ENCODE measurements around the gene BICD2. TPM values are rescaled to one million over a fixed set of nuclear protein-coding genes. Genes with fewer than 3 reads are reported as not detected.

The BICD2 gene
- total and polyA plus RNA-seq, 7 donors, result 21.6 to 44.4 (median 28.7) TPM

GRCh38 chr9:92752812-92753404 is 11.7 kb downstream of the BICD2 start:
- Histone ChIP-seq H3K36me3 (ENCODE audit: insufficient read depth in 1 of 2, low read depth in 1 of 2) (no peaks in the 10 kb centered on the region), H3K27ac (no peak overlapping the region), H3K27me3 (ENCODE audit: insufficient read depth in 3 of 3, low read length in 2 of 3) (no peaks in the 10 kb centered on the region), H3K4me1 (peaks cover 42% of the 10 kb centered on the region), H3K4me3 (no peak overlapping the region), H3K9me3 (no peaks in the 10 kb centered on the region)
- intact Hi-C loops (cut with DNase I), result no loop called here
- TF ChIP-seq, protein P1, sequence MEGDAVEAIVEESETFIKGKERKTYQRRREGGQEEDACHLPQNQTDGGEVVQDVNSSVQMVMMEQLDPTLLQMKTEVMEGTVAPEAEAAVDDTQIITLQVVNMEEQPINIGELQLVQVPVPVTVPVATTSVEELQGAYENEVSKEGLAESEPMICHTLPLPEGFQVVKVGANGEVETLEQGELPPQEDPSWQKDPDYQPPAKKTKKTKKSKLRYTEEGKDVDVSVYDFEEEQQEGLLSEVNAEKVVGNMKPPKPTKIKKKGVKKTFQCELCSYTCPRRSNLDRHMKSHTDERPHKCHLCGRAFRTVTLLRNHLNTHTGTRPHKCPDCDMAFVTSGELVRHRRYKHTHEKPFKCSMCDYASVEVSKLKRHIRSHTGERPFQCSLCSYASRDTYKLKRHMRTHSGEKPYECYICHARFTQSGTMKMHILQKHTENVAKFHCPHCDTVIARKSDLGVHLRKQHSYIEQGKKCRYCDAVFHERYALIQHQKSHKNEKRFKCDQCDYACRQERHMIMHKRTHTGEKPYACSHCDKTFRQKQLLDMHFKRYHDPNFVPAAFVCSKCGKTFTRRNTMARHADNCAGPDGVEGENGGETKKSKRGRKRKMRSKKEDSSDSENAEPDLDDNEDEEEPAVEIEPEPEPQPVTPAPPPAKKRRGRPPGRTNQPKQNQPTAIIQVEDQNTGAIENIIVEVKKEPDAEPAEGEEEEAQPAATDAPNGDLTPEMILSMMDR (IDR thresholded peaks at IDR 0.05), result no peak
- no peak for DNase-seq
- WGBS, 3 donors, result 67 to 71% (median 69%) methylated on average over 4 of the region's 4 CpGs
- no peak for ATAC-seq

DNA sequence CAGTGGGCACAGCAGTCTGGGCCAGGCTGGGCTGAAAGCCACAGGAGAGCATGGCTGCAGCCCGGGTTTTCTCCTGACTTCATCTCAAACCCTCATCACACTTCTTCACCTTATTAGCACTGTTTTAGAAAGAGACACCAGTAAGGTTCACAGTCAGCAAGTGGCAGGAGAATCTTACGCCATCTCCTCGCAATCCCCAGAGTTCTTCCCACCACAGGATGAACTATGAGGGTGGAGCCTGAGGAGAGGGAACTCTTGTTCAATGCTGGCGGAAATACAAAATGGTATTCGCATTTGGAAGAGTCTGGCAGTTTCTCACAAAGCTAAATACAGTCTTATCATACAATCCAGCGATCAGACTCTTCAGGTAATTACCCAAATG is 14.7 kb downstream of the BICD2 start:
- H3K27me3 ChIP-seq (ENCODE audit: insufficient read depth in 3 of 3, low read length in 2 of 3), result no peaks in the 10 kb centered on the region
- no peaks in the 10 kb centered on the region for H3K36me3 ChIP-seq (ENCODE audit: insufficient read depth in 1 of 2, low read depth in 1 of 2)
- WGBS, 3 donors, result 30 to 43% (median 30%) methylated on average over 6 of the region's 6 CpGs
- peak in 2 of 4 donors; percentile 34 for ATAC-seq
- no peak for DNase-seq
- intact Hi-C loops (cut with DNase I), result no loop called here
- TF ChIP-seq, protein P1 (IDR thresholded peaks at IDR 0.05), result no peak
- H3K4me1 ChIP-seq, result peaks cover 60% of the 10 kb centered on the region
- no peaks in the 10 kb centered on the region for H3K9me3 ChIP-seq
- H3K27ac ChIP-seq, result peak overlapping the region; percentile 34
- no peak overlapping the region for H3K4me3 ChIP-seq

- intact Hi-C loops (cut with DNase I), result no loop called here
- TF ChIP-seq, protein P1 (IDR thresholded peaks at IDR 0.05), result no peak
- peak overlapping the region; percentile 34 for H3K27ac ChIP-seq
These were observed 15.3 kb downstream of the BICD2 start for GRCh38 chr9:92749071-92749933.

DNA sequence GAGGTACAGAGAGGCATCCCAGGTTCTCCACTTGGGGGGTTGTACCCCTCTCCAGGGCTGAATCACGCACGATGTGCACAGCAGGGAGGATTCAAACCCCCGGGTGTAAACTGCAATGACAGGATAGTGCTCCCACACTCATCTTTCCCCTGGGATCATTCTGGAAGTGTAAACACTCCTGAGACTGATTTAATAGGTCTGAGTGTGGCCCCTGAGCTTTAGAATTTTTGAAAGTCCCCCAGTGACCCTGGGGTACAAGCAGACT is 16.5 kb downstream of the BICD2 start:
- TF ChIP-seq, protein P1 (IDR thresholded peaks at IDR 0.05), result no peak
- no peaks in the 10 kb centered on the region for H3K36me3 ChIP-seq (ENCODE audit: insufficient read depth in 1 of 2, low read depth in 1 of 2)
- H3K4me3 ChIP-seq, result no peak overlapping the region
- DNase-seq (no peak), ATAC-seq (no peak)
- no peak overlapping the region for H3K27ac ChIP-seq
- H3K9me3 ChIP-seq, result no peaks in the 10 kb centered on the region
- no peaks in the 10 kb centered on the region for H3K27me3 ChIP-seq (ENCODE audit: insufficient read depth in 3 of 3, low read length in 2 of 3)
- peaks cover 61% of the 10 kb centered on the region for H3K4me1 ChIP-seq
- WGBS, 3 donors, result 71 to 85% (median 84%) methylated on average over 3 of the region's 3 CpGs
- intact Hi-C loops (cut with DNase I), result no loop called here

More at GRCh38 chr9:92749071-92749933, 15.3 kb downstream of the BICD2 start:
- H3K27me3 ChIP-seq (ENCODE audit: insufficient read depth in 3 of 3, low read length in 2 of 3), result no peaks in the 10 kb centered on the region
- H3K9me3 ChIP-seq, result no peaks in the 10 kb centered on the region
- no peak for DNase-seq
- peak in 3 of 4 donors; percentile 8 to 42 (median 25) for ATAC-seq
- no peak overlapping the region for H3K4me3 ChIP-seq
- 37 to 42% (median 40%) methylated on average over 11 to 12 of the region's 12 CpGs for WGBS, 3 donors
- peaks cover 60% of the 10 kb centered on the region for H3K4me1 ChIP-seq
- H3K36me3 ChIP-seq (ENCODE audit: insufficient read depth in 1 of 2, low read depth in 1 of 2), result no peaks in the 10 kb centered on the region

Measured in psoas muscle (tissue), 8 donors.